ENCODE results near the gene MAP3K2.

MAP3K2 gene

DNA sequence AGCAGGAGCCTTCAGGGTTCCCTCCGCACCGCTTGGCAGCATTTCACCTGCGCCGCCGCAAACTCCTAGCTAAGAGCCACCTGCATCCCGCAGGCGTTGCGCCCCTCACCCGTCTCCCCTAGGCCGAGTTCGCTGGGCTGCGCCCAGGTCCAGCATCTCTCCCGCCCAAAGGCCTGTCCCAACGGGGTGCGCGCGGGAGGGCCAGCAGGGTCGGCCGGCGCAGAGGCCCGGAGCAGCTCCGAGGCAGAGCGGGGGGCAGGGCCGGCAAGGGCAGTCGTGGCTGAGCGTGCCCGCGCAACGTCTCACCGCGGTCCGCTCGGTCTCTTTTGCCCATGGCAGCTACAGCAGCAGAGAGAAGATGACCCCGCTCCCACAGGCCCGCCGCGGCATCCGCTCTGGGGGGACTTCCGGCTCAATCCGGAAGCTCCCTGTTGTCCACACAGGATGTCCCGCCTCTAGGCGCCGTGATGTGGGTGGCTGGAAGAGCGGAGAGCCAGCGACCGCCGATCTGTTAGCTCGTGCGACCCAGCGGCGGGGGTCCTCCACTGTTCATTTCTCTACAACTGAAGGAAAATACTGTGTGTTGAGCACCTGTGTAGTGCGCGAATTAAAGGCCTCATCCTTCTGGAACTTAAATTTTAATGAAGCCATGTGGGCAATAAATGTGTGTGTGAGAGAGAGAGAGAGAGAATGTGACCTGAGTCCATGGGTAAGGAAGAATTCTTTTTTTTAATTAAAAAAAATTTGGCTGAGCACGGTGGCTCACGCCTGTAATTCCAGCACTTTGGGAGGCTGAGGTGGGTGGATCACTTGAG, 93.8 kb downstream of the MAP3K2 start, which contains the start of gene ERCC3:
TSS of gene ERCC3 (minus strand) at position 397 of the 815 bp plus-strand sequence. CDS start at position 334, 63 bp downstream.
- DNase-seq (ENCODE audit: low read depth in 2 of 2): peak; percentile 70 to 87

DNA sequence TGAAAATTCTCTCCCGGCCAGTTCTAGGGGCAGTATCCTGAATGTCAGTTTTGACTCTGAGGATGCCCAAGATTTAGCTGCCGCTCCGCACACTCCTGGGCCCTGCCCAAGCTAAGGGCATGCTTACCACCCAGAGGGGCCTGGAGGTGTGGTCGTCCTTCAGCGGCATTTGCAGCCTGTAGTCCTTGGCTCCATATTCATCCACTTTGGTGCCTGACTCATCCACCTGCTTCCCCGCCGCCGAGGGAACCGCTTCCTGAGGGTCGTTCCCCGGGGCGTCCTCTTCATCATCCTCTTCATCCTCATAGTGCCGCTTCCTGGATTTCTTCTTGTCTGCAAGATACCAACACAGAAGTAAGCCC, 94.4 kb downstream of the MAP3K2 start:
- no peak for DNase-seq (ENCODE audit: low read depth in 2 of 2)

DNA sequence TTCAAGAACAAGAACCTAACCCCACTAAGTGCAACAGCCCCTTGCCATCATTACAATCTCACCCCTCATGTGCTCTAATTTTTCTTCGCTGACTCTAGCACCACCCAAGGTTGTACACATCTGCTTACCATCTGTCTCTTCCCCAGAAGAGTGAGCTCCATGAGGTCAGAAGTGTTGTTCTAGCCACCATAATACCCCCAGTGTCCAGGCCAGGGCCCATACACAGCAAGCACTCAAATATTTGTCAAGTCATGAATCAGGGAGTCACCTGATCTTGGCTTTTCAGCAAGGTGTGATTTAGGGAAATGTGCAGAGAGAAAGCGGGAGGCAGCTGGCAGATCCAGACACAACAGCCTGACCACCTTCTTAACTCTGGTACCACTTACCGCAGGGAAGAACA, 99.5 kb downstream of the MAP3K2 start:
- DNase-seq (ENCODE audit: low read depth in 2 of 2): no peak

DNA sequence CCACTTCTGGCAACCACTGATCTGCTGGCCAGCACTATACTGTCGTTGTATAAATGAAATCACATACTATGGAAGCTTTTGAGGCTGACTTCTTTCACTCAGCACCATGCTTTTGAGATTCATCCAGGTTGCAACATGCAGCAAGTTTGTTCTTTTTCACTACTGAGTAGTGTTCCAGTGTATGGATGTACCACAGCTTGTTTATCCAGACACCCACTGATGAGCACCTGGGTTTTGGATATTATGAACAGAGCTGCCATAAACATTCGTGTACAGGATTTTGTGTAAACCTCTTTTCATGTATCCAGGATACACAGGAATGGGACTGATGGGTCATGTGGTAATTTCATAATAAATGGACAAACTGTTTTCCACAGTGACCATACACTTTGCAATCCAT, 104.5 kb downstream of the MAP3K2 start:
- no peak for DNase-seq (ENCODE audit: low read depth in 2 of 2)

DNA sequence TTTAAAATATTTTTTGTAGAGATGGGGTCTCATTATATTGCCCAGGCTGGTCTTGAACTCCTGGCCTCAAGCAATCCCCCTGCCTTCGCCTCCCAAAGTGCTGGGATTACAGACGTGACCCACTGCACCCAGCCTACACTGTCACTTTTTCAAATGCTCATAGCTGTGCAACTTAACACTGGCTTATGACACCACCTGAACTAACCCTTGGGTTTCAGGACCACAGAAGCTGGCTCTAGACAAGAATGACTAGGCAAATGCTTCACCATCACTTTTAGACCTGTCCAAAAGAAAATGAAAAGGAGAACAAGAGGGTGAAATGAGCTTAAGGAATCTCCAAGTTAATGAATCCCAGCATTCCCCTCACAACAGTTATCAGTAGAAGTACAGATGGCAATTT, 107.1 kb downstream of the MAP3K2 start:
- DNase-seq (ENCODE audit: low read depth in 2 of 2): no peak

DNA sequence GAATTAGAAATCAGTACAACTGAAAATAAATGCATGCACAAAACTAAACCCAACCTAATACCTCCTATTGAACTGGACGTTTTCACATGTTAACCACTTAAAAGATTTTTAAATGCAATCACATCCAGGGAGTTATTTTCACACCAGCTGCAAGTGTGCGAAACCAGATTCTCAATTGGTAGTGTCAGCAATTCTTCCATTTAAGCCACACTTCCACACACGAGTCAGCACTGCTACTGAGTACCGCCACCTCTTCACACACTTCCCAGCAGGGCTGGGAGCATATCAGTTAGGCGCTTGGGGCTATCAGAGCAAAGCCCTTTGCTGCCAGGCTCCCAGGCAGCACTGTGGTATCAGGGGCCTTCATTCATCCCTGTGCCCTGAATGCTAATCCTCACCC, 108.0 kb downstream of the MAP3K2 start:
- DNase-seq (ENCODE audit: low read depth in 2 of 2): no peak

DNA sequence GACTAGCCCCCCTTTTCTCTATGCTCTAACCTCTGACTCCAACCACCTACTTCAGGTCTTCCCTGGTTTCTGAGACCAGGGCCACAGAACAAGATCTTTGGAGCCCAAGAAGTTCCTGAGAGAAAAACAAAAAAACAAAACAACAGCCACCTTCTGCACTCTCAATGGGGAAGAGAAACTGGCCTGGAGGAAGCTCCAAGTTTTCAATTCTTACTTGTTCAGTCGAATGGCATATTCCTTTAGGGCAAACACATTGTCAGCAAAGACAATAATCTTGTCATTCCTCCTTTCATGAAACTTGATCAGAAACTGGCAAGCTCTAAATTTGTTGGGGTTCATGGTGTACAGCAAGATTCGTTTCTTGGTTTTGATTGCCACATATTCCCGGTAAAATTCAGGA, 108.8 kb downstream of the MAP3K2 start:
- DNase-seq (ENCODE audit: low read depth in 2 of 2): no peak

DNA sequence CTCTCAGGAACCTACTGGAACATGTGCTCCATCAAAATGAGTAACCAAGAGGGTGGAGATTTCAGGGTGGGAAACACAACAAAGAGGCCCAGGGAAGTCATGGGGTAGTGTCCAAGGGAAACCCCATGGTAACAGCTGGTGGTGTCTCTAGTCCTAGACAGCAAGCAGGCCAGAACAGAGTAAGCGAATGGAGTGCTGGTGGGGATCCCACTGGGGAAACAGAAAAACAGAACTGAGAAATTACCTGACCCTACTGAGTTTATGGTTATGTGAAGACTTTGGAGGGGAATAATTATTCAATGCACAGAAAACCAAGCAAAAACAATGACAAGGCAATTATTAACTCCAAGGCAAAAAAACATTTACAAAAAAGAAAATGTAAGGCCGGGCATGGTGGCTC, 110.7 kb downstream of the MAP3K2 start:
- no peak for DNase-seq (ENCODE audit: low read depth in 2 of 2)

DNA sequence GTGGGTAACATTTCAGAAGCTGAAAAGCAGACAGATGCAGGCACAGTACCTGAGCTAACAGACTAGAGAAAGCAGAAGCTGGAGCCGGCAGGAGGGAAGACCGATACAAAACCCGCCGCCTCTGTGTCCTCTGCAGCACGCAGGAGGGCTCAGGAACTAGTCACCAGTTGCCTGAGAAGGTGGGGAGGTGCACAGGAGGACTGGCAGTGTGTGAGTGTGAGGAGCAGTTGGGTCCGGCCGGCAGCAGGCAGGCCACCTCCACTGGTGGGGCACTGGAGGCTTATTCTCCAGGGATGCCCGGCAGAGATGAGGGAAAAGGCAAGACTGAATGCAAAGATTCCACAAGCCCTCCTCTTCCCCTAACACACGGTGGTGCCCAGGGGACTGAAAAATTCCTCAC, 112.0 kb downstream of the MAP3K2 start:
- no peak for DNase-seq (ENCODE audit: low read depth in 2 of 2)

DNA sequence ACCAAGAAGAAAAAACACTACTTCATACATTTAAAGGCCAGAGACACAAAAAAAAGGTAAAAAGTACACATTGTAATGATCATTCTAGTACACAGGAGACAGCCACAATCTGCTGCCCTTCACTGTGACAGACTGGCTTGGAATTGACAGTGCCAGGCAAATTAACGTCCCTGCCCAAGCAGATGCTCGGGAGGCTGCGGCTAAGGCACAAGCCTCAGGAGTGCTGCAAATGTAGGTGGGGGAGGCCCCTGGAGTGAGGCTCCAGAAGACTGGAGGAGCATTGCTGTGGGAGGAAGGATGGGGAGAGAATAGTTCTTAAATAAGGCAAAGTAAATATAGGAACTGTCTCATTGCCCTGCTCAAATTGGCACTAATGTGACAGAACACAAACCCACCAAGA, 112.4 kb downstream of the MAP3K2 start:
- no peak for DNase-seq (ENCODE audit: low read depth in 2 of 2)

DNA sequence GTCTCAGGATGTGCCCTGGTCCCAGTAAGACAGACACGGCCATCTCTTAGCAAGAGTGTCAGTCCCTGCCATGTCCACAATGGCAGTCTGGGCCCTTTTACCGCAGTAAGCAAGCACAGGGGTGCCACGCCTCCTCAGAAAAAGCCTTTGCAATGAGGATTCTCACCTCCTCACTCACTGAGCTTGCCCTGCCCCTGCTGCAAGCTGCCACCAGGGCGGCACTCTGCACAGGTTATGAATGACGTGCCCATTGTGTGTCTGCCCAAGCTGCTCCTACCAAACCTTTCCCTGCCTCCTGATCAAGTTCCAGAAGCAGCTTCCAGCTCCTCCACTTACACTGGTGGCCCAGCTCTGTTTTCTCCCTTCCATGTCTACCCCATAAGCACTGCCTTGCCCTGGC, 117.1 kb downstream of the MAP3K2 start:
- DNase-seq (ENCODE audit: low read depth in 2 of 2): no peak

DNA sequence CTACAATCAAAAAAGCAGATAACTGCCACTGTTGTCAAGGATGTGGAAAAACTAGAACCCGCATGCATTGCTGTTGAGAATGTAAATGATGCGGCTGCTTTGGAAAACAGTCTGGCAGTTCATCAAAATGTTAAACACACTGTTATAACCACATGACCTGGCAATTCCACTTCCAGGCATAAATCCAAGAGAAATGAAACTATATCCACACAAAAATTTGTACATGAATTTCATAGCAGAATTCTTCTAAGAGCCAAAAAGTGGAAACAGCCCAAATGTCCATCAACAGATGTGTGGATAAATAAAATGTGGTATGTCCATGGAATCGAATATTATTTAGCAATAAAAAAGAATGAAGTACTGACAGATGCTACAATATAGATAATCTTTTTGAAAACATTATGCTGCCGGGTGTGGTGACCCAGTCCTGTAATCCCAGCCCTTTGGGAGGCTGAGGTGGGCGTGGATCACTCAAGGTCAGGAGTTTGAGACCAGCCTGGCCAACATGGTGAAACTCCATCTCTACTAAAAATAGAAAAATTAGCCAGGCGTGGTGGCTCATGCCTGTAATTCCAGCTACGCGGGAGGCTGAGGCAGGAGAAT, 125.9 kb downstream of the MAP3K2 start:
- no peak for DNase-seq (ENCODE audit: low read depth in 2 of 2)

DNA sequence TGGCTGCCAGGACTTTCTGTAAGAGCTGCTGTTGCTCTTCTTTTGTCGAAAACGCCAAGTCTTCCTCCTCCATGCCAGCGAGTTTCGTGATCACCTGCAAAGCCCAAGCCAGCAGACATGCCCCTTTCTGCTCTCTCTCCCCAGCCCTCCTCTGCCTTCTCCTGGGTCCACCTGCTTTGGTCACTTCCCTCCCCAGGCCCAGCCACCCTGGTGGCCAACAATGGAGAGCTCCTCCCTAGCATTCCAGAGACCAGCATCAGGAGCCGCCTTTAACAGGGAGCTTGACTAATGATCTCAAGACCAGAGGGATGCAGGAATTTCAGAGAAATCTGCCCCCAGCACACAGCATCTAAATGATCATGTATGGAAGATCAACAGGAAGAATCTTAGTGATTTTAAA, 128.4 kb downstream of the MAP3K2 start:
- DNase-seq (ENCODE audit: low read depth in 2 of 2): no peak

DNA sequence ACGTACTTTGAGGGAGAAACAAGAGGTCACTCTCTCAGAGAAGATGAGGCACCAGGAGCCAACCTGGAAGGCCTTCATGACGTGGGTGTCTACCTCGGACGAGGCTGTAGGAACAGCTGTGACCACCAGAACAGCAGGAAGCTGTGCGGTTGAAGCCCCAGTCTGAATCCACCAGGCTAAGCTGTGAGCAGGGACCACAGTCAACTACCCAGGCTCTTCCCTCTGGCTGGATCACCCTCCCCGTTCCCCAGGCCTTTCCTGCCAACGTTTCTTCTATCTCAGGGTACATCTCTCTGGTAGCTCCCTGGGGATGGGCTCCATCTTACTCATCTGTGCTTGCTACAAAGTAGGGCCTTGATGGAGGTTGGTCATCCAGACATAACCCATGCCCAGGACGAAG, 130.9 kb downstream of the MAP3K2 start:
- no peak for DNase-seq (ENCODE audit: low read depth in 2 of 2)

DNA sequence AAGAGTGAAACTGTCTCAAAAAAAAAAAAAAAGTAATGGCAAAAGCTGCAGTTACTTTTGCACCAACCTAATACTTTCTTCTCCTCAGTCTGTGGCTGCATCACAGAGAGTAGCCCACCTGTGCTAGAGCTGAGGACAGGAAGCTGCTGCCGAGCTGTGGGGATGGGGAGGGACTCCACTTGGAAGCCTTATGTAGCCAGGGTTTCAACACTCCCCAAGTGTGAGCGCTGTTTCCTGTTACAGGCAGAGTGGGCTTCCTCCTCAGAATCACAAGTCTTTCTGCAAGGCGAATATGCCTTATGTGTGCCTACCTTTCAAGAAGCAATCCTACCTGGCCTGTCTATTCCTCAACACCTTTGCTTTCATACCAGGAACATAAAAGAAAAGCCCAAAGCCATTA, 131.4 kb downstream of the MAP3K2 start:
- no peak for DNase-seq (ENCODE audit: low read depth in 2 of 2)

DNA sequence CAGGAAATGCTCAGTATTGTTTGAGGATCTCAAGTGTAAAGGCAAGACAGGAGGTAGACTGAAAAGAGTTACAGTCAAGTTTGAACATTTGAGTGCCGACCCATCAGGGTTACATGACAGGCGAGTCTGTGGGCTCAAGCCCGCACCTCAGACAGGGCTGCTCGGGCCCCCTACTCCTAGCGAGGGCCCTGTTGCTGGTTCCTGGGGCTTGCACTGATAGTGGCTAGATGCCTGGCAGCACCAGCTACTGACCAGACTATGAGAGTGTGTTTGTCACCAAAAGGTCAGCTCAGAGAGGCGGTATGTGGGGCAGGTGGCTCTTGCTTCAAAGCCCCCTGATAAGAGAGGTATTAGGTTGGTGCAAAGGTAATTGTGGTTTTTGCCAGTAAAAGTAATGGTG, 132.1 kb downstream of the MAP3K2 start:
- DNase-seq (ENCODE audit: low read depth in 2 of 2): no peak

DNA sequence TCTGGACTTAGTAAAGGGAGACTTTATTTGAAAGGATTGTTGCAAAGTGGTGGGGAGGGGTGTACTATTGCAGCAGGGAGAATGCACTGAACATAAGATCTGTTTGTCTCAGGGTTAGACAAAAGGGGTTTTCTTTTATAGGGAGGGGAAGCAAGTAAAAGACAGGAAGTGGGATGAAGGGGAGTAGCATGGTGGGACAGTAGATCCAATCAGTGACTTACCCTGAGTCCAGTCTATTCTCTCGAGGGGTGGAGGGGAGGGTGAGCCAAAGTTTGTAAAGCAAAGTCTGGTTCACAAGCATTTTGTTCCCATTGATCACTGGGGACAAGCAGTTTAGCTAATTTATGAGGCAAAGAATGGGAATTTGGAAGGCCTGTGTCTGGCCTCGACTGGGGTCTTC, 132.6 kb downstream of the MAP3K2 start:
- DNase-seq (ENCODE audit: low read depth in 2 of 2): no peak

DNA sequence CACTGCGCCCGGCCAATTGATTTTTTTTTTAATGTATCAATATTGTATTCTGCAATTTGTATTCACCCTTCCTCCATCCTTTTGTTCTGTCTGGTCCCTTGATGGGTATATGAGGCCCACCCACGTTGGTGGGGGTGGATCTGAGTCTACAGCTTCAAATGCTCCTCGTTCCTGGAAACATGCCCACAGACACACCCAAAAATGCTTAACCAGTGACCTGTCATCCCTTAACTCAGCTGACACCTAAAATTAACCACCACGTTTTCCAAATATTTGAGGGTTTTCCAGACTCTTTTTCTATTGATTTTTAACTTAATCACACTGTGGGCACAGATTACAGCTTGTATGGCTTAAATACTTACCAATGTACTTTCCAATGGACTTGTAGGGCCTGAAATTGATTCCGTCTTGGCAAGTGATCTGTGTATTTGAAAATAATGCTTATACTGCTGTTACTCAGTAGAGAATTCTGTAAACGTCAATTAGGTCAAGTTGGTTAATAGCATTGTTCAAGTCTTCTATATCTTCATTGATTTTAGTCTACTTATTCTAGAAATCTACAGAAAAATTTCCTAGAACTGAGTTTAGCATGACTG, 133.3 kb downstream of the MAP3K2 start:
- no peak for DNase-seq (ENCODE audit: low read depth in 2 of 2)

All from stimulated activated CD4-positive, alpha-beta T cell treated with anti-CD3 and anti-CD28 coated beads, Interleukin-4, amount 100 ng/mL, for 48 hours (primary cell).